VCaP (cell line): ENCODE results near the gene IL19.

Experiments used
- H3K27ac ChIP-seq: fragments of 450-650 bp; 2 replicates; pipeline ENCODE4 v1.5.1; 2017
- TF ChIP-seq, protein P1 (sequence below): fragments of 450-650 bp; conservative IDR thresholded peaks from 2 replicates; pipeline ENCODE4 v1.5.1; 2017; ENCODE audit warnings: mild to moderate bottlenecking, moderate library complexity

Gene IL19, protein sequence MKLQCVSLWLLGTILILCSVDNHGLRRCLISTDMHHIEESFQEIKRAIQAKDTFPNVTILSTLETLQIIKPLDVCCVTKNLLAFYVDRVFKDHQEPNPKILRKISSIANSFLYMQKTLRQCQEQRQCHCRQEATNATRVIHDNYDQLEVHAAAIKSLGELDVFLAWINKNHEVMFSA

DNA sequence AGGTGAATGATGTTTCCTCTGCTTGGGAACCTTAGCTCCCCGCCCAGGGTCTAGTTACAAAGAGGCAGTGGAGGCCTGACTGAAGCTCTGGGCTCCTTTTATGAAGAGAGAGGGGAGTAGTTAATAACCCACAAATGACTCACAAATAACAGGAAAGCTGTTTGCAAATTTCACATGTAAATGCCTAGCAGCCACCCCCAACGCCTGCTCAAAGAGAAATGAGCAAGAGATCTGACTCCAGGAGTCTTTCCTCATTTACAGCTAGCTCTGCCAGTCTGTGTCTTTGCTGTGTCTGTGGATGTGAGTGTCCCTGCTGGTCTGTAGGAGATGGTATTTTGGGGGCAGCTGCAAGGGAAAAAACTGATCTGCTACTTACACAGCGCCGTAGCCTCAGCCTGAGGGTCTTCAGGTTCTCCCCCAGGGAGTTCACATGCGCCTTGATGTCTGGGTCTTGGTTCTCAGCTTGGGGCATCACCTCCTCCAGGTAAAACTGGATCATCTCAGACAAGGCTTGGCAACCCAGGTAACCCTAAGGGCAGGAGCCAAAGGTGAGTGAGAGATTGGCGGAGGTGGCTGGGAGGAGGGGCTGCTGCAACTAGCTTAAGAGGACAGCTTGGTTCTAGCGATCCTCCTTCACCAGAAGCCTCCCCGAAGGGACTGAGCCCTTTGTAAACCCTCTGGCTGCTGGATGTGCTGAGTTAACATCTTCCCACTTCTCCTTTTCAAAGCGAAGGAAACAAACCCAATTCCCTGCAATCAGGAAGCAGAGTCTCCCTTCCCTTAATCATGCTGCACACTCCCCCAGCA lies at the start of gene IL19:
TSS of gene IL19 (plus strand) at position 243 of the 807 bp plus-strand sequence. CDS start 65,890 bp downstream, outside the sequence.
- TF ChIP-seq, protein P1, sequence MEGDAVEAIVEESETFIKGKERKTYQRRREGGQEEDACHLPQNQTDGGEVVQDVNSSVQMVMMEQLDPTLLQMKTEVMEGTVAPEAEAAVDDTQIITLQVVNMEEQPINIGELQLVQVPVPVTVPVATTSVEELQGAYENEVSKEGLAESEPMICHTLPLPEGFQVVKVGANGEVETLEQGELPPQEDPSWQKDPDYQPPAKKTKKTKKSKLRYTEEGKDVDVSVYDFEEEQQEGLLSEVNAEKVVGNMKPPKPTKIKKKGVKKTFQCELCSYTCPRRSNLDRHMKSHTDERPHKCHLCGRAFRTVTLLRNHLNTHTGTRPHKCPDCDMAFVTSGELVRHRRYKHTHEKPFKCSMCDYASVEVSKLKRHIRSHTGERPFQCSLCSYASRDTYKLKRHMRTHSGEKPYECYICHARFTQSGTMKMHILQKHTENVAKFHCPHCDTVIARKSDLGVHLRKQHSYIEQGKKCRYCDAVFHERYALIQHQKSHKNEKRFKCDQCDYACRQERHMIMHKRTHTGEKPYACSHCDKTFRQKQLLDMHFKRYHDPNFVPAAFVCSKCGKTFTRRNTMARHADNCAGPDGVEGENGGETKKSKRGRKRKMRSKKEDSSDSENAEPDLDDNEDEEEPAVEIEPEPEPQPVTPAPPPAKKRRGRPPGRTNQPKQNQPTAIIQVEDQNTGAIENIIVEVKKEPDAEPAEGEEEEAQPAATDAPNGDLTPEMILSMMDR = no peak
- H3K27ac ChIP-seq = no peak within 1 kb of the TSS

DNA sequence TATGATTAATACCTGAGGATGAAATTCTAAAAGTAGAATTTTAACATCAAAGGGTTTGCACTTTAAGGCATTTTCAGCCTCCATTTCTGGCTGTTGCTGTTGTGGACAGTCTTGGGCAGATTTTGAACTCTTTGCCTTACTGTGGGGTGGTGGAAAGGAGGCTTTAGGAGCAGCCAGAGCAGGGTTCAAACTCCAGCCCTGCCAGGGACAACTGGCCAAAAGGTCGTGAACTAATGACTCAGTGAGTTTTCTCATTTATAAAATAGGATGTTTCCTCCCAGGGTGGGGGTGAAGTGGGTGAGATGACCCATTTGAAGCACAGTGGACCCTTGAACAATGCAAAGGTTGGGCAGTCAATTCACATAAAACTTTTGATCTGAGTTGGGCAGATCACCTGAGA lies 49.1 kb upstream of the IL19 start:
- TF ChIP-seq, protein P1 = no peak
- H3K27ac ChIP-seq = no peak overlapping the region

DNA sequence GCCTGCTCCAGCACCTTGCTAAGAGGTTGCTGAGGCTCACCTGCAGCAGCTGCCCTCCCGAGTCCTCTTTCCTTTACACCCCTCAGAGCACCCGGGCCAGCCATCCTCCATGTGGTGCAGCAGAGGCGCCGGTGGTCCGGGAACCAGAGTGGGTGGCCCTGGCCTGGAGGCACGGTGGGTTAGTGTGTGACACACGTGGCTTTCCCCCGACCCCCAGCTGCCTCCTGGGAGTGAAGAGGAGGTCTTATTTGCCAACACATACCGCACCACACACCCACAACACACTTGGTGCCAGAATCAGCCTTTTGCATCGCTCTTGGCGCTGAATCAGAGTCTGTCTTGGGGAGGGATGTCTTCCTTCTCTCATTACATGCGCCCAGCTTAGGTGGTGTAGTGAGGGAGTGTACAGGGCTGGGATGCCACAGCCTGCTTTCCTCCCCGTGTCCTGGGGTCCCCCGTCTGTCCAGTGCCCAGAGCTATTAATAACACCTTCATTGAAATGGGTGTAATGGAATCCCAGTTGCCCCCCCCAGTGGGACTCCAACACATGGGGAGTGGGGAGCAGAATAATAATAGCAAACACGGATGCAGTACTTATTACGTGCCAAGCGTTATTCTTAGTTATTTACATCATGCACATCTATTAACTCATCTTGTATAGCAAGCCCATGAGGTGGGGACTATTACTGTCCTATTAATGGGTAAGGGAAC lies 47.7 kb upstream of the IL19 start:
- H3K27ac ChIP-seq = no peak overlapping the region
- TF ChIP-seq, protein P1 = no peak

DNA sequence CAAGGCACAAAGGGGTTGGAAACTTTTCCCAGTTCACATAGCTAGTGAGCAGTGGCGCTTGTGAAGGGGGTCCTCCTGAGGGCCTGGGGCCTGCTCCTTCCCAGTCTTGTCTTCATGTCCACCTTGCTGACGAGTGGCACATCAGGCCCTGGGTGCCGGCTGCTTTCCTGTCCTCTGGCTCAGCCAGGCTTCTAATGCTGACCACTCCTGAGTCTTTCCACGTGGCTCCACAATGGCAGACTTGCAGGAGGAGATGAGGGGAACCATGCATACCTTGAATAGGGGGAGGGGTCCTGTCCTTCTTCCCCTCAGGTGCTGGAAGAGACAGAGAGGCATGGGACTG lies 47.1 kb upstream of the IL19 start:
- TF ChIP-seq, protein P1 = no peak
- H3K27ac ChIP-seq = no peak overlapping the region

DNA sequence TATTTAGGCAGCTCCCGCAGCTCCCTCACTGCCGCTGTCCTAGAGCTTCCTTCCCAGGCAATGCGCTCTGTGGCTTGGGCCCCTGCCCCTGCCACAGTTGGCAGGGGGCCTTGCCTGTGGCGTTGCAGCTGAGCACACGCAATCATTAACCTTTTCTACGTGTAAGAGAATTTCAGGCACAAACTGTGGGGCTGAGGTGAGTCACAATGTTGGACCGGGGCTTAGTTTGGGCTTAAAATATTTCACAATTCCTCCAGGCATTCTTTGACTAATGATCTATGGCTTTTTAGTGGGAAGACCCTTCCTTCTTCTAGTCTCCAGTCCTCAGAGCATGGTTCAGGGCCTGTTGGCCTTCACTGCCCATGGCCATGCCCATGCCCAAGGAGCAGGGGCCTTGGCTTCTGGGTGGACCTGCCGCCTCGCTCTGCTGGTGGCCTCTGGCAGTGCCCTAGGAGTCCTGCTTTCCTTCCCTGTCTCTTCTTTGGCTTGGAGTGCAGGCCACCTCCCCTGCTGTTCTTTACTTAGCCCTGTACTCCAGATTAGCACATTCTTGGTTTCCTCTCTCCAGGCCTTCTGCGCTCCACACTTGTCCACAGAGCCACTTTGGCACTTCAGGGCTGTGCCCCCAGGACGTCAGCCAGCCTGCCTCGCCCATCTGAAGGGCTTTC lies 46.6 kb upstream of the IL19 start:
- no peak overlapping the region for H3K27ac ChIP-seq
- TF ChIP-seq, protein P1 = no peak

DNA sequence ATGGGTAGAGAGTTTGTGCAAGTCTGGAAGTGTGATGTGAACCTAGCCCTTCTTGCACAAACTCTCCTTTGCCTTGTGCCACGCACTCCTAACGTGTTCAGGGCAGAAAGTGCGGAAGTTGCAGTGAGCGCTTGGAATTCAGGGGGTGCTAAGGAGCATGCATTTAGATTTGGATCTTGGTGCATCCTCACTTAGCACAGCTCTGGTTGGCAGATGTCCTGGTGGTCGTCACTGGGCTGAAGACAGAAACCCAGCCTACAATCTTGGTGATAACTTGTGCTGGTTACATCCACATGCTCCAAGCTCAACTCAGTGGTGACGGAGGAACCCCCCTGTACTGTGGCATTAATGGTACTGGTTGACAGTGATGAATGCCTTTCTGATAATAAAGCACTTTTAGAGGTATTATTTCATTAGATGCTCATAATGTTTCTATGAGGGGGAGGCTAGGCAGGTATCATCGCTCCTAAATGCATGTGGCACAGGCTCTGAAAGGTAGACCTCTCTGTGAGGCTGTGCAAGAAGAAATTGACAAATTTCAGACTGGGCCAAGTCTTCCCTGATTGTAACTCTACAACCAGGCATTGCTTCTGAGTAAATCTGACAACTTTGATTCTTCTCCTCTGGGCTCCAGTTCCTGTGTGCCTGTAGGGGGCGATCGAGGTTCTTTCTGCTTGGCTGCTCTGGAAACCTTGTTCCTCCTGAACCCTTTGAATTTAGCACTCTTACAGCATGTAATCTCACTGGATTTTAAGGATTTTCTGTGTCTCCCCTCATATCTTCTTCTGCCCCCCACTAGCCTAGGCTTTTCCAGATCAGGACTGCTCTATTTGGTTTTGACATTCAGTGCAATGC lies 45.2 kb upstream of the IL19 start:
- no peak overlapping the region for H3K27ac ChIP-seq
- TF ChIP-seq, protein P1 = no peak
